Measurements from ENCODE around the gene POMGNT1.

Gene POMGNT1

DNA sequence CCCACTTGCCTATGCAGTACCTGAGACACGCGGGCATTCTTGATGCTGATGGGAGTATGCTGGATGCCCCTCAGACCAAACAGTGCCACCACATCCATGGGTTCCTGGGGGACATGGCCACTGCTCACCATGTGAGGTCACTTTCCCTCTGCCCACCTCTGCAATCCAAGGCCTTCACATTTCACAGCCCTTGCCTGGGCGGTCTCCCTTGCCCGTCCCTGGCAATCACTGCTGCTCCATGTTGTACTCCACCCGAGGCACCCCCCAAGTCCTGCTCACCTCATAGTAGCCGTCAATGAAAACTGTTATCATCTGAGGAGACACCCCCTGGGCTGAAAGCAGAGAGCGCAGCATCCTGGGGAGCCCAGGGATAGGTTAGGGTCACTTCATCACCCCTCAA is 4.9 kb downstream of the POMGNT1 start:
- no peak for DNase-seq (ENCODE audit: low read depth)
- TF ChIP-seq, protein P1, sequence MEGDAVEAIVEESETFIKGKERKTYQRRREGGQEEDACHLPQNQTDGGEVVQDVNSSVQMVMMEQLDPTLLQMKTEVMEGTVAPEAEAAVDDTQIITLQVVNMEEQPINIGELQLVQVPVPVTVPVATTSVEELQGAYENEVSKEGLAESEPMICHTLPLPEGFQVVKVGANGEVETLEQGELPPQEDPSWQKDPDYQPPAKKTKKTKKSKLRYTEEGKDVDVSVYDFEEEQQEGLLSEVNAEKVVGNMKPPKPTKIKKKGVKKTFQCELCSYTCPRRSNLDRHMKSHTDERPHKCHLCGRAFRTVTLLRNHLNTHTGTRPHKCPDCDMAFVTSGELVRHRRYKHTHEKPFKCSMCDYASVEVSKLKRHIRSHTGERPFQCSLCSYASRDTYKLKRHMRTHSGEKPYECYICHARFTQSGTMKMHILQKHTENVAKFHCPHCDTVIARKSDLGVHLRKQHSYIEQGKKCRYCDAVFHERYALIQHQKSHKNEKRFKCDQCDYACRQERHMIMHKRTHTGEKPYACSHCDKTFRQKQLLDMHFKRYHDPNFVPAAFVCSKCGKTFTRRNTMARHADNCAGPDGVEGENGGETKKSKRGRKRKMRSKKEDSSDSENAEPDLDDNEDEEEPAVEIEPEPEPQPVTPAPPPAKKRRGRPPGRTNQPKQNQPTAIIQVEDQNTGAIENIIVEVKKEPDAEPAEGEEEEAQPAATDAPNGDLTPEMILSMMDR (conservative IDR thresholded peaks at IDR 0.05; ENCODE audit: low read depth, low read length), result no peak
- H3K4me3 ChIP-seq (ENCODE audit: low read length), result no peak overlapping the region

DNA sequence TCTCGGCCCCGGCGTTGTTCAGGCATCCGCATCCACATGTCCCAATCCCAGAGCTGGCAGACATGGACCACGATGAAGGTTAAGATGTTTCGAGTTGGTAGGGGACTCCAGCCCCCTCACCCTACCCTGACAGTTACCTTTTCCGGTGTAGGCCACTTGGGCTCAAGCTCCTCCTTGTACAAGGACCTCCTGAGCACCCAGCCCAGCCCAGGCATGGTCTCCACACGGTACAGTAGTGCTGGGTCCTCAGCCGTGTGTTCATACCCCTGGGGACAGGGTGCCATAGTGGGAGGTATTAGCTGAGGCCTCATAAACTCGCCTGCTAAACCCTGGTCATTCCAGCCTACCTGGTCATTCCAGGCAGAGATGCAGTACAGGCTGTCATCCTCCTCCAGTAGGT is 6.1 kb downstream of the POMGNT1 start:
- TF ChIP-seq, protein P1 (conservative IDR thresholded peaks at IDR 0.05; ENCODE audit: low read depth, low read length), result no peak
- no peak for DNase-seq (ENCODE audit: low read depth)
- no peak overlapping the region for H3K4me3 ChIP-seq (ENCODE audit: low read length)

DNA sequence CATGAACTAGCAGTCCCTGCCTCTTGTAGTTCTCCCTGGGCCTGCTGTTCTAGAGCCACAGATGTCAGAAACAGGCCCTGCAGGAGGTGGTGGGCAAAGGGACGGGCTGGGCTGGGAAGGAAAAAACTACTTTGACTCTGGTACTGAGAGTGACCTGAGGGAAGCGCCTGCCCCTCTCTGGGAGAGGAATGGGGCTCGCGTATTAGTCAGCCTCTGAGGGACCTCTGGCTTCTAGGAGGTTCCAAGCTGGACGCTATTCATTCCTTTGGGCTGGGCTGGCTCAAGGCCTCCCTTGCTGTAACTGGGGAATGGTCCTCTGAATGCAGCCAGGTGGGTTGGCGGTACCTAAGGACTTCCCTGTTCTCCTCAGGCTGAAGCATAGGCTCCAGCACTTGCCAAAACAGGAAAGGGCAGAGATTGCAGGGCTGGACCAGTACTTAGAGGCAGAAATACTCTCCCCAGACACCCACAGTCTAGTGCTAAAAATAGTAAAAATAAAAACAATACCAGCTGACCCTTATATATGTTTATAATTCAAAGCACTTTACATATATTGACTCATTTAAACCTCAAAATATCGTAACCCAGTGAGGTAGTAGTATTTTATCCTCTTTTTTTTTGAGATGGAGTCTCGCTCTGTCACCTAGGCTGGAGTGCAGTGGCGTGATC is 7.1 kb downstream of the POMGNT1 start:
- TF ChIP-seq, protein P1 (conservative IDR thresholded peaks at IDR 0.05; ENCODE audit: low read depth, low read length), result no peak
- DNase-seq (ENCODE audit: low read depth), result no peak
- no peak overlapping the region for H3K4me3 ChIP-seq (ENCODE audit: low read length)

DNA sequence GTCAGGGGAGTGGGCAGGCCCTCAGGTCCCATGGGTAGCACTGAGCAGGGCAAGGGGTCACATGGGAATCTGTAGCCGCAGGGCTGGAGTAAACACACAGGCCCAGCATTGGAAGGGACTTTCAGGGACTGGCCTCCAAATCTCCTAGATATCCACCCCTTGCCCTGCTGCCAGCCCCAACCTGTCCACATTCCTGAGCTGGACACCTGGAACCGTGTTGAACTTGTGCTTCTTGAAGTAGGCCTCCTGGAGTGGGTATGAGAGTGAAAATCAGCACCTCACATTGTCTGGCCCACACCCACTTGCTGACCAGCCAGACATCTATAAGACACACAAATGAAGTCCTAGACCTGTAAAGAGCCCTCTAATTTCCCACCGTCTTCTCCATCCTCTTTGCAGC is 7.7 kb downstream of the POMGNT1 start:
- H3K4me3 ChIP-seq (ENCODE audit: low read length), result no peak overlapping the region
- no peak for DNase-seq (ENCODE audit: low read depth)
- TF ChIP-seq, protein P1 (conservative IDR thresholded peaks at IDR 0.05; ENCODE audit: low read depth, low read length), result no peak

DNA sequence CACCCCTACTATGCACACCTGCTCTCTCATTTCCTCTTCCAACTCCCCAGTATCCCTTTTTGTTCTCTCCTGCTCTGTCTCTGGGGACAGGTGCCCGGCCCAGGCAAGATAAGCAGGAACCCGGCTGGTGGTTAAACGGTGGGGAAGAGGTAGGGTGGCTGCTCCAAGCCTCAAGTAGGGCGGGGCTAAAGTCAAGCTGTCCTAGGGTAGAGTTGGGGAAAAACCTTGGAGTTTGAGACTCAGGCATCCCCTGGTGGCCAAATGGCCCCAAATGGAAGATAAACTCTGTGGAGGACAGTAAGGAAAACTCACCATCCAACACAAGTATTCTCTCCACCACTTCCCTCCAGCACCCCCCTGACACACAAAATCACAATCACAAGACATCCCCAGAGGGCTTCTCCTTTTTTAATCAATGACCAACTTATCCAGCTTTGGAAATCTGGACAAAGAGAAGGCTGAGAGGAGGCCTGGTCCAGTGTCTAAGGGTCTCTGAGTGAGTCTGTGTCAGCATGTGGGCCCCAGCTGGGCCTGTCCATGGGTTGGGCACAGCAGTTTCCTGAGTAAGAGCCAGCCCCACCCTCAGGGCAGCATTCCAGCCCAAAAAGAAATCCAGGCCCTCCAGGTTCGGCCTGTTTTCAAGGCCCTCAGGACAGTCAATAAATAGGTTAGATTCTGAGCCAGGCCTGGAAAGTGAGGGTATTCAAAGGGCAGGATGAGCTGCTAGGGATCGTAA is 9.8 kb downstream of the POMGNT1 start:
- TF ChIP-seq, protein P1 (conservative IDR thresholded peaks at IDR 0.05; ENCODE audit: low read depth, low read length), result peak; percentile 22
- H3K4me3 ChIP-seq (ENCODE audit: low read length), result no peak overlapping the region
- no peak for DNase-seq (ENCODE audit: low read depth)

DNA sequence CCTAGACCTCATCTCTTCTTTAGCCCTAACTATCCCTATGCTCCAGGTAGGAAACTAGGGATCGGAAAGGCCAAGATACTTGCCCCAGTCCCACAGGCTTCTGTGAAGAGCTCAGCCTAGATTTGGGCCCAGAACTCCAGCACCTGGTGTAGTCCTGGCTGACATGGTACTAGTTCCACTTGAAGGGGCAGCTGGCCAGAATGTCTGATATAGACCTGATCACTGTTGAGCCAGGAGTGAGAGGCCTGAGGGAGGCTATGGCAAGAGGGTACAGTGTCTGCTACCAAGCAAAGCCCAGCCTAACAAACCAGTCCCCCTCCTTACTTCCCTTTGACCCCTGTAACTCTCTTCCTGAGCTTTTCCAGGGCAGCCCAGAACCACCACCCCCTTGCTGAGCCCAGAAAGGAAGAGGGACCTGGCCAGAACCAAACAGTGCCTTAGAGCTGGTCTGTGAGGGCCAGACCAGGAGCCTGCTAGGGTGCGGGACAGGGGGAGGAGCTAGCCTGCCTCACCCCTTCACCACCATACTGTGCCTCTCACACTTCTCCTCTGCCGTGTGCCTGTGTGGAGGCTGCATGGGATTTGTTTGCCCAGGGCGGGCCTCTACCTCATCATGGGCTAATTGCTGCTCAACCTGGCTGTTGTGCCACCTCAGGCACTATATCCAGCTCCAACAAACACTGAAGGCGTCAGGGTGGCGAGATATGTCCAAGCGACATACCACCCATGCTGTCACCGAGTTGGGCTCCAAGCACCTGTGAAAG is 10.9 kb downstream of the POMGNT1 start:
- no peak for DNase-seq (ENCODE audit: low read depth)
- TF ChIP-seq, protein P1 (conservative IDR thresholded peaks at IDR 0.05; ENCODE audit: low read depth, low read length), result no peak
- H3K4me3 ChIP-seq (ENCODE audit: low read length), result no peak overlapping the region
